H1 (cell line): ENCODE results near the gene CYP2C19. TPM values are rescaled to one million over a fixed set of nuclear protein-coding genes. Genes with fewer than 3 reads are reported as not detected.

Experiments
- CTCF ChIA-PET: fragments of 300-600 bp; sonication (Branson Sonifier 250); formaldehyde crosslinking; loops from one replicate; lab custom pipeline; 2021; ENCODE audit not compliant: partially characterized antibody; lab: Charles Lee
- POLR2A ChIA-PET: fragments of 300-600 bp; sonication (Branson Sonifier 250); formaldehyde crosslinking; loops from one replicate; lab custom pipeline; 2021; ENCODE audit warnings: inconsistent platforms; ENCODE audit not compliant: partially characterized antibody; lab: Charles Lee
- DNase-seq, 2 experiments: peaks; one replicate each; pipeline versions ENCODE4 v3.0.0 to v3.0.0-alpha.2; 2010 to 2022; ENCODE audit warnings: low spot score in 2 of 2, low read depth in 1 of 2, mixed read lengths in 1 of 2
- FAIRE-seq: peaks from 2 replicates; lab custom pipeline; 2011; peaks lifted over from hg19 to GRCh38; lab: Jason Lieb, UNC
- H2AFZ ChIP-seq: 2 replicates; pipeline ENCODE4 v1.8.1; 2012; ENCODE audit warnings: low read length, inconsistent platforms
- H2AK5ac ChIP-seq: 2 replicates; pipeline ENCODE4 v1.6.1; 2013; ENCODE audit warnings: low read depth, low read length
- H2BK120ac ChIP-seq: replicated peaks from 2 replicates; pipeline ENCODE3; 2013; ENCODE audit warnings: low read depth, low read length, inconsistent platforms
- H2BK12ac ChIP-seq: 2 replicates; pipeline ENCODE4 v1.6.1; 2013; ENCODE audit warnings: low read depth, low read length
- H2BK15ac ChIP-seq: 2 replicates; pipeline ENCODE4 v1.6.1; 2013; ENCODE audit warnings: low read length
- H2BK20ac ChIP-seq: 2 replicates; pipeline ENCODE4 v1.6.1; 2013; ENCODE audit warnings: low read length
- H2BK5ac ChIP-seq: 2 replicates; pipeline ENCODE4 v1.6.1; 2013; ENCODE audit warnings: low read depth, low read length
- H3K14ac ChIP-seq: 2 replicates; pipeline ENCODE4 v1.6.1; 2013; ENCODE audit warnings: inconsistent platforms; ENCODE audit not compliant: insufficient read length
- H3K18ac ChIP-seq: 2 replicates; pipeline ENCODE4 v1.6.1; 2013; ENCODE audit warnings: low read length; ENCODE audit errors: extremely low read depth
- H3K23ac ChIP-seq: 2 replicates; pipeline ENCODE4 v1.6.1; 2013; ENCODE audit warnings: inconsistent platforms; ENCODE audit not compliant: insufficient read length
- H3K23me2 ChIP-seq: 2 replicates; pipeline ENCODE4 v1.6.1; 2013; ENCODE audit warnings: low read depth, low read length
- H3K27ac ChIP-seq: 2 replicates; pipeline ENCODE4 v1.6.1; 2011; ENCODE audit warnings: low read depth, low read length, inconsistent platforms
- H3K27me3 ChIP-seq, 4 experiments: replicated peaks in 1 of 4; 1 replicate in 1 of 4; 2 replicates in 3 of 4; pipeline versions ENCODE4 v1.6.1 to v1.8.1; 2011 to 2013; ENCODE audit warnings: low read length in 3 of 4, mild to moderate bottlenecking in 3 of 4, inconsistent platforms in 2 of 4, mixed read lengths in 2 of 4, moderate library complexity in 1 of 4; ENCODE audit not compliant: control insufficient read depth in 3 of 4, insufficient read depth in 3 of 4; ENCODE audit errors: extremely low read depth in 1 of 4
- H3K36me3 ChIP-seq, 4 experiments: 2 replicates each; pipeline versions ENCODE4 v1.6.1 to v1.8.1; 2011 to 2013; ENCODE audit warnings: mild to moderate bottlenecking in 4 of 4, low read length in 3 of 4, moderate library complexity in 2 of 4, control low read depth in 1 of 4, inconsistent platforms in 1 of 4; ENCODE audit not compliant: insufficient read depth in 4 of 4, control insufficient read depth in 2 of 4
- H3K4ac ChIP-seq: replicated peaks from 2 replicates; pipeline ENCODE3; 2013; ENCODE audit warnings: low read length, low read depth, mixed read lengths, inconsistent platforms; ENCODE audit not compliant: insufficient read length
- H3K4me1 ChIP-seq, 4 experiments: replicated peaks in 1 of 4; 1 replicate in 1 of 4; 2 replicates in 3 of 4; pipeline versions ENCODE4 v1.6.1 to v1.8.1; 2011 to 2013; ENCODE audit warnings: low read length in 3 of 4, inconsistent platforms in 2 of 4, mixed read lengths in 1 of 4; ENCODE audit not compliant: insufficient read depth in 4 of 4, control insufficient read depth in 3 of 4
- H3K4me2 ChIP-seq, 2 experiments: 2 replicates each; pipeline versions ENCODE4 v1.6.1 to v1.8.1; 2011 to 2013; ENCODE audit warnings: low read depth in 2 of 2, low read length in 2 of 2, control low read depth in 1 of 2, inconsistent platforms in 1 of 2, mild to moderate bottlenecking in 1 of 2; ENCODE audit not compliant: insufficient read depth in 1 of 2
- H3K4me3 ChIP-seq, 4 experiments: fragments of 200-600, 300-600 bp in 1 of 4; sonication (generic), shearing (Covaris generic), sonication (Bioruptor Twin) in 1 of 4; 2 replicates each; pipeline versions ENCODE4 v1.5.1 to v1.8.1; 2011 to 2016; ENCODE audit warnings: low read length in 4 of 4, low read depth in 3 of 4, control low read depth in 2 of 4, inconsistent platforms in 2 of 4, mild to moderate bottlenecking in 2 of 4, mixed read lengths in 1 of 4, moderate library complexity in 1 of 4; ENCODE audit not compliant: insufficient read depth in 2 of 4; ENCODE audit errors: extremely low read depth in 1 of 4
- H3K56ac ChIP-seq: replicated peaks from 2 replicates; pipeline ENCODE3; 2013; ENCODE audit warnings: low read depth, mild to moderate bottlenecking, mixed read lengths, low read length, inconsistent platforms; ENCODE audit not compliant: insufficient read length
- H3K79me1 ChIP-seq: 2 replicates; pipeline ENCODE4 v1.6.1; 2013; ENCODE audit warnings: low read depth, low read length, control low read depth
- H3K79me2 ChIP-seq, 2 experiments: 2 replicates each; pipeline versions ENCODE4 v1.6.1 to v1.8.1; 2012 to 2013; ENCODE audit warnings: low read length in 2 of 2, mild to moderate bottlenecking in 2 of 2, inconsistent platforms in 1 of 2; ENCODE audit not compliant: insufficient read depth in 2 of 2, control insufficient read depth in 1 of 2
- H3K9ac ChIP-seq, 4 experiments: replicated peaks in 1 of 4; 1 replicate in 1 of 4; 2 replicates in 3 of 4; pipeline versions ENCODE4 v1.6.1 to v1.8.1; 2011 to 2013; ENCODE audit warnings: low read depth in 3 of 4, low read length in 3 of 4, control low read depth in 2 of 4, mild to moderate bottlenecking in 2 of 4, moderate library complexity in 2 of 4, inconsistent platforms in 1 of 4; ENCODE audit errors: extremely low read depth in 1 of 4
- H3K9me3 ChIP-seq, 2 experiments: 2 replicates each; pipeline versions ENCODE4 v1.6.1 to v1.8.1; 2012 to 2013; ENCODE audit warnings: mild to moderate bottlenecking in 2 of 2, moderate library complexity in 2 of 2, control low read depth in 1 of 2, inconsistent platforms in 1 of 2, low read depth in 1 of 2, low read length in 1 of 2, mixed read lengths in 1 of 2; ENCODE audit not compliant: insufficient read depth in 2 of 2
- H4K20me1 ChIP-seq, 2 experiments: replicated peaks in 1 of 2; 2 replicates each; pipeline versions ENCODE3 to v1.8.1; 2011 to 2013; ENCODE audit warnings: inconsistent platforms in 2 of 2, low read length in 2 of 2, mild to moderate bottlenecking in 1 of 2; ENCODE audit not compliant: insufficient read depth in 2 of 2, control insufficient read depth in 1 of 2
- H4K5ac ChIP-seq: 2 replicates; pipeline ENCODE4 v1.6.1; 2013; ENCODE audit warnings: low read length, low read depth, mixed read lengths, inconsistent platforms; ENCODE audit not compliant: insufficient read length
- H4K8ac ChIP-seq: 2 replicates; pipeline ENCODE4 v1.8.0; 2013; ENCODE audit warnings: mild to moderate bottlenecking, moderate library complexity, low read length, inconsistent platforms; ENCODE audit not compliant: insufficient read depth; ENCODE audit errors: extremely low read depth
- H4K91ac ChIP-seq: replicated peaks from 2 replicates; pipeline ENCODE3; 2013; ENCODE audit warnings: low read length, mixed read lengths, inconsistent platforms; ENCODE audit not compliant: insufficient read length
- ASH2L ChIP-seq: fragments of 200-600, 300-600 bp; sonication (generic); IDR thresholded peaks from one replicate; pipeline ENCODE4 v1.7.1; 2017; ENCODE audit warnings: low read length
- HDAC2 ChIP-seq, 2 experiments: fragments of 300-600 bp in 1 of 2; sonication (generic) in 1 of 2; IDR thresholded peaks; 2 replicates each; pipeline ENCODE4 v1.6.1; 2011 to 2012; ENCODE audit warnings: low read depth in 2 of 2, low read length in 2 of 2, mild to moderate bottlenecking in 2 of 2, moderate library complexity in 2 of 2, borderline replicate concordance in 1 of 2, inconsistent platforms in 1 of 2
- POU5F1 ChIP-seq: IDR thresholded peaks from 2 replicates; pipeline ENCODE4 v1.6.1; 2011; ENCODE audit warnings: low read depth, mild to moderate bottlenecking, low read length, moderate library complexity
- RXRA ChIP-seq: IDR thresholded peaks from 2 replicates; pipeline ENCODE4 v1.6.1; 2011; ENCODE audit warnings: low read depth, mild to moderate bottlenecking, low read length, moderate library complexity; ENCODE audit not compliant: insufficient read depth
- WGBS, 2 experiments: shearing (Covaris generic) in 1 of 2; methylation state at CpG; one replicate each; pipeline versions ENCODE4 v1.1.6 to v1.1.7; 2013 to 2015; ENCODE audit warnings: low lambda C conversion rate in 2 of 2, mixed read lengths in 2 of 2, inconsistent platforms in 1 of 2, low coverage in 1 of 2, missing lambda C conversion rate in 1 of 2; ENCODE audit not compliant: insufficient replicate concordance in 2 of 2, insufficient coverage in 1 of 2, insufficient read length in 1 of 2; ENCODE audit errors: extremely low coverage in 1 of 2, missing lambda C conversion rate in 1 of 2; 5-methylcytosine and 5-hydroxymethylcytosine counted together
- polyA plus RNA-seq, 7 experiments: library from polyadenylated mRNA; depleted of rRNA in 3 of 7; stranded (reverse) in 5 of 7; unstranded in 2 of 7; fragments of >200 nt in 5 of 7; fragments of 200-250 nt in 2 of 7; gene quantifications; 1 replicate in 5 of 7; 2 replicates in 1 of 7; 4 replicates in 1 of 7; pipeline versions ENCODE4 v1.2.1 to v1.2.3, GENCODE V29; 2011 to 2013; ENCODE audit warnings: missing spikeins in 2 of 7, mixed read lengths in 2 of 7
- total RNA-seq: library from RNA; stranded (reverse); fragmentation: NEBNext Ultra II Directional; extraction: Animal tissue kit (Norgen Biotek cat#: 25700); gene quantifications from 2 replicates; pipeline ENCODE4 v1.2.1, GENCODE V29; 2021

Gene CYP2C19
- total and polyA plus RNA-seq, 2 of the 8 experiments (the other 6 are each of a cell fraction or from before 2014, with no cell fraction given), result not detected

- Histone ChIP-seq H4K8ac (no peak overlapping the region), H3K9me3 (no peaks in the 10 kb centered on the region), H3K18ac (no peak overlapping the region), H3K36me3 (no peaks in the 10 kb centered on the region), H3K4me1 (no peaks in the 10 kb centered on the region), H2AFZ (peak overlapping the region; percentile 98), H3K56ac (no peak overlapping the region), H3K9ac (no peak overlapping the region), H3K79me1 (no peaks in the 10 kb centered on the region), H3K27me3 (no peaks in the 10 kb centered on the region), H4K5ac (no peak overlapping the region), H2BK12ac (no peak overlapping the region), H3K23me2 (no peaks in the 10 kb centered on the region), H2BK120ac (no peak overlapping the region), H4K91ac (no peak overlapping the region), H3K27ac (no peak overlapping the region), H2BK5ac (no peak overlapping the region), H2AK5ac (no peak overlapping the region), H3K14ac (no peak overlapping the region), H3K4me3 (no peak overlapping the region)
- DNase-seq, result no peak
- WGBS, 2 experiments, result 82% methylated on average over 2 of the region's 2 CpGs; no CpG with 5 or more reads in 1 of the 2 experiments
- TF ChIP-seq ASH2L, result peak; percentile 39
- no peak for TF ChIP-seq RXRA
- no peak for TF ChIP-seq POU5F1
- no peak for TF ChIP-seq HDAC2 (IDR thresholded peaks at IDR 0.05; ENCODE audit: borderline replicate concordance in 1 of 2, low read depth in 2 of 2, low read length in 2 of 2)
- TF ChIP-seq, all 59 proteins: peak for 1
- ChIA-PET POLR2A (no interaction called here), CTCF (no interaction called here)
- Histone ChIP-seq H4K20me1 (no peaks in the 10 kb centered on the region), H3K23ac (no peak overlapping the region), H3K79me2 (no peaks in the 10 kb centered on the region), H3K4me2 (no peak overlapping the region), H3K4ac (no peak overlapping the region), H2BK15ac (no peak overlapping the region), H2BK20ac (no peak overlapping the region)
- FAIRE-seq, result no peak
Measured at GRCh38 chr10:94757916-94758315, 4.6 kb upstream of the CYP2C19 start.
